Left ventricle myocardium superior (tissue), 1 donor: ENCODE measurements around the gene PPP1R15B. TPM values are rescaled to one million over a fixed set of nuclear protein-coding genes. Genes with fewer than 3 reads are reported as not detected.

Source experiments
- ATAC-seq: fragments of 200-7000 bp; cut with Tn5 transposase; one replicate; pipeline ENCODE4 v1.9.1; 2020; ENCODE audit warnings: mild to moderate bottlenecking, moderate library complexity
- DNase-seq: peaks from one replicate; pipeline ENCODE4 v3.0.0-alpha.2; 2020
- intact Hi-C: fragments of 100-400 bp; cut with micrococcal nuclease; formaldehyde crosslinking; loops from one replicate; pipeline ENCODE4 v1.11.0; 2022
- total RNA-seq: library from RNA; stranded (reverse); fragmentation: NEBNext Ultra II Directional; extraction: Animal tissue kit (Norgen Biotek cat#: 25700); gene quantifications from one replicate; pipeline ENCODE4 v1.2.1, GENCODE V29; 2021
- donor health status: DM: no; HTN: yes; CAD: no; lungs with severe emphysema.

Gene PPP1R15B
- total RNA-seq, 1 donor from 2014 or later: 20.8 TPM

DNA sequence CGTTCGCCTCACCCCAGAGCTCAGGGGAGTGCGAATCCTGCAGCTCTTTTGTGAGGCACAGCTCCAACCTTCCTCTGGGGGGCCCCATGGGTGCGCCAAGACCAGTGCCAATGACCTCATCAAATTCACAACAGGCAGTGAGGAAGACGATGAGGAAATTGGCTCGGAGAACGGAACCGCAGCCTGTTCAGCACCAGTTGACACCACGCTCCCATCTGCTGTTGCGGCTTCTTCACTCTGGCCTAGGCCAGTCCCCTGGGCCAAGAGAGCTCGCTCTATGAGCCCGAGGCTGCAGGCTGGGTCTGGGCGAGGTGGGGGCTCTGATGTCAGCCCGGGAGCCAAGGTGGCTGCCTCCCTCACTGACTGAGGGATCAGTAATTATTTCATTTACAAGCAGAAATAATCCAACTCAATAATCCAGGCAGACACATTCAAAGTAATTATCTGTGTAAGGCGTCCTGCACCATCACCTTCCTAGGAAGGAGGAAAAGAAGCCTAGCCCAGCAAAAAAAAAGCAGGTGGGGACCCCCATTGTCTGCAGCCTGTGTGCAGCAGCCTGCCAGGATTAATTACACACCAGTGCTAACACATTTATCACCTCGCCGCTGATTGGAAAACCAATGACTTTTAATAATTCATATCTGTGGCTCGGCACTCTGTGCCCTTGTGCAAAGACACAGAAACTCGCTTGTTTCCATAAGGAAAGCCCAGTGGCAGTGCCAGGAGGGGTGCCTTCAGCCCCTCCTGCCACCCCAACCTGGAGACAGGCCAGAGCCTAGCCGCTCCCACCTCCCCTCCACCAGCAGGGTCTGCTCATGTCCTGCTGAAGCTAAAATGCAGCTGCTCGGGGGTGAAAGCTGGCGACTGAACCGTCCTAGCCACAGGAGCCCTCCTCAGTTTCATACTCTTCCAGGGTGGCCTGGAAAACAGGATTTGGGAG lies 53.8 kb downstream of the PPP1R15B start:
- ATAC-seq (peak; percentile 69), DNase-seq (peak; percentile 60)
- intact Hi-C loops: no loop called here

DNA sequence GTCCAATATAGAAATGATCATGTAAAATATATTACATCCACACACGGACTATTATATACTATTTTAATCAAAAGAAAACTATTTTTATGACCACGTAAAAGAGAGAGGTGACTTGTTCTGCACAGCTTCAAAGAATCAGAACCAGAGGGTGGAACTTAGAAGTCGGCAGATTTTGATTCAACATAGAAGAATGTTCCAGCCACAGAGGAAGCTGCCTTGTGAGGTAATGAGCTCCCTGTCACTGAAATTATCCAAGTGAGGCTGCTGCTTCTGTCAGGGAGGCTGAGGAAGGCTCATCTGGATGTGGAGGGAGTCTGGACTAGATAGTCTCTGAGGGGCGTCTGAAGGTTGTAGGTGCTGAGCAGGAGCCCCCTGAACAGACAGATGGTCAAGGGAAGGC lies 54.6 kb downstream of the PPP1R15B start:
- intact Hi-C loops: no loop called here
- ATAC-seq (no peak), DNase-seq (no peak)

DNA sequence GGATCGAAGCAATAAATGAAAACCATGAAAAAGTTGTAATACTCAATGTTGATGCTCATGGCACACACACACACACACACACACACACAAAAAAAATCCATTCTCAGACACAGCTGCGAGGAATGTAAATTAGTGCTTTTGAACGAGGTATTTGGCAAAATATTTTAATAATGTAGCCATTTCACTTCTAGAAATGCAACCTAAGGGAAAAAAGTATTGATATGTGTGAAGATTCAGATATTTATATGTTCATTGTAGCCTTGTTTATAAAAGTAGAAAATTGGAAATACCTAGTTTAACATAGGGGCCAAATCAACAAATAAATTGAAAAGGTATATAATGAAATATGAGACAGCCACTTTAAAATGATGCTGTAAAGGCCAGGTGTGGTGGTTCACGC lies 55.7 kb downstream of the PPP1R15B start:
- intact Hi-C loops: no loop called here
- no peak for DNase-seq
- no peak for ATAC-seq

DNA sequence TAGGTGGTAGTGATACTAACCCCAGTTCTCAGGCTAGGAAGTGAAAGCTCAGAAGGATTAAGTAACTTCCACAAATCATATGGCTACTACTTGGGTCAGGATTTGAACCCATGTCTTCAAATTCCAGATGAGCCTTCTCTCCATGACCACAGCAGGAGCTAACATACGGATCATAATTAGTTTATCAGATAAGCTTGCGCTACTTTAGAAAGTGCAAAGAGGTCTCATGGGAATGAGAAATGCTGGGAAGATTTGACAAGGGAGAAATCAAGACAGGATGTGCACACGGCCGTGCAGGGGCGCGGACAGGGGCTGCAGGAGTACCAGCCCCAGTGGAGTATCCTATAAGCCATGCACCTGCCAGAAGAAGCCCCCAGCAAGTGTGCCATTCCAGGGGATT lies 57.0 kb downstream of the PPP1R15B start:
- intact Hi-C loops: no loop called here
- ATAC-seq (no peak), DNase-seq (no peak)

Other genes with a start within 250 kb of the PPP1R15B start
- not detected for gene REN, start 245.5 kb downstream of the PPP1R15B start, total RNA-seq
- not detected for gene KISS1, start 215.3 kb downstream of the PPP1R15B start, total RNA-seq
- gene GOLT1A, start 197.8 kb downstream of the PPP1R15B start, total RNA-seq: not detected
- gene PLEKHA6, start 51.9 kb downstream of the PPP1R15B start, total RNA-seq: 21.6 TPM
- 23.6 TPM for gene PIK3C2B, start 83.0 kb upstream of the PPP1R15B start, total RNA-seq
- 30.1 TPM for gene MDM4, start 104.6 kb upstream of the PPP1R15B start, total RNA-seq